Endodermal cell (in vitro differentiated cells): ENCODE data around the gene MS4A14. TPM values are rescaled to one million over a fixed set of nuclear protein-coding genes. Genes with fewer than 3 reads are reported as not detected.

Source experiments
- DNase-seq: peaks from one replicate; pipeline ENCODE4 v3.0.0-alpha.2; 2017
- H3K27ac ChIP-seq: 2 replicates; pipeline ENCODE4 v1.5.1; 2013; ENCODE audit warnings: mild to moderate bottlenecking, low read depth, low read length, moderate library complexity
- H3K27me3 ChIP-seq: 2 replicates; pipeline ENCODE4 v1.6.1; 2013; ENCODE audit warnings: mild to moderate bottlenecking, low read length, moderate library complexity; ENCODE audit not compliant: insufficient read depth, control insufficient read depth, poor library complexity, severe bottlenecking
- H3K36me3 ChIP-seq: 2 replicates; pipeline ENCODE4 v1.7.0; 2013; ENCODE audit warnings: mild to moderate bottlenecking, low read length, moderate library complexity; ENCODE audit not compliant: control insufficient read depth, insufficient read depth
- H3K4me1 ChIP-seq: one replicate; pipeline ENCODE4 v1.7.0; 2013; ENCODE audit warnings: low read length; ENCODE audit not compliant: control insufficient read depth, insufficient read depth
- H3K4me3 ChIP-seq: 2 replicates; pipeline ENCODE4 v1.5.1; 2013; ENCODE audit warnings: mild to moderate bottlenecking, low read length, moderate library complexity
- H3K9ac ChIP-seq: 2 replicates; pipeline ENCODE4 v1.6.1; 2013; ENCODE audit warnings: mild to moderate bottlenecking, low read length, moderate library complexity; ENCODE audit not compliant: poor library complexity, severe bottlenecking; ENCODE audit errors: extremely low read depth
- H3K9me3 ChIP-seq: 2 replicates; pipeline ENCODE4 v1.6.1; 2013; ENCODE audit warnings: mild to moderate bottlenecking, low read length, moderate library complexity; ENCODE audit not compliant: control insufficient read depth
- H3K27ac Mint-ChIP-seq: 2 replicates; pipeline ENCODE4 v1.8.0; 2020; ENCODE audit warnings: mixed read lengths
- H3K27me3 Mint-ChIP-seq: 2 replicates; pipeline ENCODE4 v1.8.0; 2021; ENCODE audit warnings: mild to moderate bottlenecking, mixed read lengths; ENCODE audit not compliant: insufficient read depth
- H3K36me3 Mint-ChIP-seq: 2 replicates; pipeline ENCODE4 v1.8.0; 2020; ENCODE audit warnings: low read depth, mixed read lengths
- H3K4me1 Mint-ChIP-seq: 2 replicates; pipeline ENCODE4 v1.8.0; 2020; ENCODE audit warnings: mixed read lengths
- H3K4me3 Mint-ChIP-seq: 2 replicates; pipeline ENCODE4 v1.8.0; 2020; ENCODE audit warnings: mild to moderate bottlenecking, moderate library complexity, mixed read lengths
- H3K9me3 Mint-ChIP-seq: 2 replicates; pipeline ENCODE4 v1.8.0; 2020; ENCODE audit warnings: mild to moderate bottlenecking, mixed read lengths
- WGBS, 2 experiments: methylation state at CpG; one replicate each; pipeline versions ENCODE4 v1.1.5 to v1.1.7; 2013; ENCODE audit warnings: missing lambda C conversion rate in 2 of 2, mixed read lengths in 1 of 2; ENCODE audit not compliant: insufficient coverage in 1 of 2, insufficient read length in 1 of 2; 5-methylcytosine and 5-hydroxymethylcytosine counted together
- total RNA-seq, 2 donors: library from RNA; stranded (reverse); fragmentation: NEBNext Ultra II Directional in 1 of 2; extraction: Animal tissue kit (Norgen Biotek cat#: 25700) in 1 of 2; gene quantifications; 2 replicates in 1 of 2; 3 replicates in 1 of 2; pipeline ENCODE4 v1.2.1, GENCODE V29; 2021
- TF ChIP-seq, protein P1 (sequence below): fragments of 200-600 bp; sonication (generic); conservative IDR thresholded peaks from 2 replicates; pipeline ENCODE4 v1.5.0; 2021; ENCODE audit warnings: antibody characterized with exemption, mild to moderate bottlenecking

Gene MS4A14
- total RNA-seq, 2 donors from 2014 or later: not detected

DNA sequence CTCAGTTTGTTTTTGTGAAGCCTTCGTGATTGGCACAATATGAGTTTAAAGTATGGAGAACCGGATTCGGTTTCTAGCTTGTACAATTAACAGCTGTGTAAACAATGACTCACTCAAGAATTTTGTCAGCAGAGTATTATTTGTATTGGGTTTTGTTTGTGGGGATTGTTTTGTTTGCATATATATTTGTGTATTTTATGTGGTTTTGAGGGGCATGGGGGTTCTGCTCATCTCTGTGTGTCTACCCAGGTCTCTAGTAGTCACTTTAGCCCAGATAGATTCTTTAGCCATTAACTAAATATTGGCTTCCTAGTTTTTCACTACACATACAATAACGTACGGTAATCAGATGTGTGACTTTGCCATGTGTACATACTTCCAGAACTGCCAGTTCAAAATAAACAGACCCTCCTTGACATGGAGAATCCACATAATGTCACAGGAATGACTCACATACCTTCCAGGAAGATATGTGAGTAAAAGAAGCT, 25.4 kb upstream of the MS4A14 start:
- no peaks in the 10 kb centered on the region for H3K9me3 Mint-ChIP-seq
- no peak overlapping the region for H3K27ac ChIP-seq
- WGBS, 2 experiments: 91 to 98% methylated on average over 5 of the region's 5 CpGs
- no peak overlapping the region for H3K9ac ChIP-seq
- H3K4me3 ChIP-seq: no peak overlapping the region
- no peak overlapping the region for H3K27ac Mint-ChIP-seq
- H3K4me1 Mint-ChIP-seq: no peaks in the 10 kb centered on the region
- H3K4me1 ChIP-seq: no peaks in the 10 kb centered on the region
- DNase-seq: no peak
- H3K36me3 Mint-ChIP-seq: no peaks in the 10 kb centered on the region
- no peaks in the 10 kb centered on the region for H3K36me3 ChIP-seq
- no peak overlapping the region for H3K4me3 Mint-ChIP-seq
- no peaks in the 10 kb centered on the region for H3K27me3 Mint-ChIP-seq
- no peaks in the 10 kb centered on the region for H3K27me3 ChIP-seq
- TF ChIP-seq, protein P1, sequence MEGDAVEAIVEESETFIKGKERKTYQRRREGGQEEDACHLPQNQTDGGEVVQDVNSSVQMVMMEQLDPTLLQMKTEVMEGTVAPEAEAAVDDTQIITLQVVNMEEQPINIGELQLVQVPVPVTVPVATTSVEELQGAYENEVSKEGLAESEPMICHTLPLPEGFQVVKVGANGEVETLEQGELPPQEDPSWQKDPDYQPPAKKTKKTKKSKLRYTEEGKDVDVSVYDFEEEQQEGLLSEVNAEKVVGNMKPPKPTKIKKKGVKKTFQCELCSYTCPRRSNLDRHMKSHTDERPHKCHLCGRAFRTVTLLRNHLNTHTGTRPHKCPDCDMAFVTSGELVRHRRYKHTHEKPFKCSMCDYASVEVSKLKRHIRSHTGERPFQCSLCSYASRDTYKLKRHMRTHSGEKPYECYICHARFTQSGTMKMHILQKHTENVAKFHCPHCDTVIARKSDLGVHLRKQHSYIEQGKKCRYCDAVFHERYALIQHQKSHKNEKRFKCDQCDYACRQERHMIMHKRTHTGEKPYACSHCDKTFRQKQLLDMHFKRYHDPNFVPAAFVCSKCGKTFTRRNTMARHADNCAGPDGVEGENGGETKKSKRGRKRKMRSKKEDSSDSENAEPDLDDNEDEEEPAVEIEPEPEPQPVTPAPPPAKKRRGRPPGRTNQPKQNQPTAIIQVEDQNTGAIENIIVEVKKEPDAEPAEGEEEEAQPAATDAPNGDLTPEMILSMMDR: no peak
- H3K9me3 ChIP-seq: no peaks in the 10 kb centered on the region

DNA sequence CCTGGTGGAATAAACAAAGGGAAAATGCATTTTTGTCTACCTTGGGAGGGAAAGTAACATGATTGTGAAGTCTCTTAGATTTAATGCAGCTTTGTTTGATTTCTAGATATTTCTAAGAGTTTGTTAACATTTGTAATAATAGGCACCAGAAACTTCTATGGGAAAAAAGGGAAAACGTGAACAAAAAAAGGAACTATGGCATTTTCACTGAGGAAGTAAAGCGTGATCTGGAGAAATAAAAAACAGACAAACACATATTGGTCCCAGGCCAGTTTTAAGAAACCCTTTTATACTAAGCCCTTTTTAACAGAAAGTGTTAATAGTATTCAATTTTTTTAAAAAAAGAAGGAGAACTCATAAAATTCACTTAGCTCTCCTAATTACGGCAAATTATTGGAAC, 24.9 kb upstream of the MS4A14 start:
- TF ChIP-seq, protein P1: no peak
- no peaks in the 10 kb centered on the region for H3K4me1 Mint-ChIP-seq
- H3K4me3 ChIP-seq: no peak overlapping the region
- DNase-seq: no peak
- H3K9me3 Mint-ChIP-seq: no peaks in the 10 kb centered on the region
- no peak overlapping the region for H3K27ac ChIP-seq
- H3K4me1 ChIP-seq: no peaks in the 10 kb centered on the region
- H3K36me3 Mint-ChIP-seq: no peaks in the 10 kb centered on the region
- H3K27me3 ChIP-seq: no peaks in the 10 kb centered on the region
- H3K27ac Mint-ChIP-seq: no peak overlapping the region
- H3K4me3 Mint-ChIP-seq: no peak overlapping the region
- no peaks in the 10 kb centered on the region for H3K27me3 Mint-ChIP-seq
- no peak overlapping the region for H3K9ac ChIP-seq
- H3K9me3 ChIP-seq: no peaks in the 10 kb centered on the region
- no peaks in the 10 kb centered on the region for H3K36me3 ChIP-seq
- WGBS, 2 experiments: 90 to 100% methylated on average over 2 to 3 of the region's 3 CpGs

DNA sequence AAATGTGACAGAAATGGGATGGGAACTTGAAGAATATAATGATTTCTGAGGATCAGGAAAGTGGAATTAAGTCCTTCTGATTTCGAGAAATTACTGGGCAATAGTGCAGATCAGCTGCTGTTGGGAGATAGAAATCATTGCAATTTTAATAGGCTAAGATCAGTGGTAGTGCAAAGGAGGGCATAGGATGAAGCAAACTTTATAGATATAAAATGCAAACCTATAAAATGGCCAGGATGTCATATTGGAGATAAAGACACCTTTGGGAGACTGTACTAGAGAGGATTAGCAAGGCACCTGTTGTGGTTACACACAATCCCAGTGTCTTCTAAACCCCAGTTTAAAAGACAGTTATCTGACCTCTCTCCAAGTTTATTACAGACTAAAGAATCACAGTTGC, 24.4 kb upstream of the MS4A14 start:
- Histone ChIP-seq H3K36me3 (no peaks in the 10 kb centered on the region), H3K4me1 (no peaks in the 10 kb centered on the region), H3K27me3 (no peaks in the 10 kb centered on the region), H3K27ac (no peak overlapping the region), H3K4me3 (no peak overlapping the region), H3K9me3 (no peaks in the 10 kb centered on the region), H3K9ac (no peak overlapping the region)
- no peak for DNase-seq
- Mint-ChIP-seq H3K4me1 (no peaks in the 10 kb centered on the region), H3K27ac (no peak overlapping the region), H3K36me3 (no peaks in the 10 kb centered on the region), H3K27me3 (no peaks in the 10 kb centered on the region), H3K4me3 (no peak overlapping the region), H3K9me3 (no peaks in the 10 kb centered on the region)
- 93 to 100% methylated on average over 1 of the region's 1 CpG for WGBS, 2 experiments
- TF ChIP-seq, protein P1: no peak
